ENCODE results near the gene ZNF469. TPM values are rescaled to one million over a fixed set of nuclear protein-coding genes. Genes with fewer than 3 reads are reported as not detected.

Gene ZNF469
- polyA plus RNA-seq, 3 donors = 0.02 to 0.16 (median 0.10) TPM

- WGBS (ENCODE audit: insufficient coverage) = 83% methylated on average over 15 of the region's 22 CpGs
- H3K4me2 ChIP-seq (replicated peaks; ENCODE audit: extremely low read depth, low read length, poor library complexity, severe bottlenecking) = no peak overlapping the region
- no peak for DNase-seq
- H2AFZ ChIP-seq (ENCODE audit: insufficient read depth, low read depth, low read length, poor library complexity, severe bottlenecking) = no peak overlapping the region
- H3K27me3 Mint-ChIP-seq (ENCODE audit: low read depth in 3 of 3) = peaks cover 5 to 7% (median 6%) of the 10 kb centered on the region in 3 donors
- no peaks in the 10 kb centered on the region for H3K27me3 ChIP-seq (ENCODE audit: control insufficient read depth in 2 of 2, insufficient read depth in 2 of 2, low read length in 2 of 2)
- no peak overlapping the region for H3K9ac ChIP-seq (ENCODE audit: insufficient read depth, low read length, poor library complexity, severe bottlenecking)
- intact Hi-C loops (cut with micrococcal nuclease) = no loop called here
- H3K4me3 ChIP-seq (replicated peaks in 1 of 3; ENCODE audit: low read depth in 2 of 3, low read length in 3 of 3) = no peak overlapping the region
- H3K27ac ChIP-seq (ENCODE audit: low read depth in 1 of 2, low read length in 2 of 2) = no peak overlapping the region
- TF ChIP-seq, protein P1, sequence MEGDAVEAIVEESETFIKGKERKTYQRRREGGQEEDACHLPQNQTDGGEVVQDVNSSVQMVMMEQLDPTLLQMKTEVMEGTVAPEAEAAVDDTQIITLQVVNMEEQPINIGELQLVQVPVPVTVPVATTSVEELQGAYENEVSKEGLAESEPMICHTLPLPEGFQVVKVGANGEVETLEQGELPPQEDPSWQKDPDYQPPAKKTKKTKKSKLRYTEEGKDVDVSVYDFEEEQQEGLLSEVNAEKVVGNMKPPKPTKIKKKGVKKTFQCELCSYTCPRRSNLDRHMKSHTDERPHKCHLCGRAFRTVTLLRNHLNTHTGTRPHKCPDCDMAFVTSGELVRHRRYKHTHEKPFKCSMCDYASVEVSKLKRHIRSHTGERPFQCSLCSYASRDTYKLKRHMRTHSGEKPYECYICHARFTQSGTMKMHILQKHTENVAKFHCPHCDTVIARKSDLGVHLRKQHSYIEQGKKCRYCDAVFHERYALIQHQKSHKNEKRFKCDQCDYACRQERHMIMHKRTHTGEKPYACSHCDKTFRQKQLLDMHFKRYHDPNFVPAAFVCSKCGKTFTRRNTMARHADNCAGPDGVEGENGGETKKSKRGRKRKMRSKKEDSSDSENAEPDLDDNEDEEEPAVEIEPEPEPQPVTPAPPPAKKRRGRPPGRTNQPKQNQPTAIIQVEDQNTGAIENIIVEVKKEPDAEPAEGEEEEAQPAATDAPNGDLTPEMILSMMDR (IDR thresholded peaks at IDR 0.05) = no peak
- H3K9me3 ChIP-seq (replicated peaks in 1 of 2; ENCODE audit: control insufficient read depth in 1 of 2, insufficient read depth in 1 of 2, low read length in 2 of 2) = no peaks in the 10 kb centered on the region
- peaks cover 0 to 2% (median 0%) of the 10 kb centered on the region in 7 donors for H3K9me3 Mint-ChIP-seq
- H3K4me1 Mint-ChIP-seq = peaks cover 19% of the 10 kb centered on the region
- no peak overlapping the region for H3K27ac Mint-ChIP-seq
- H3K36me3 Mint-ChIP-seq = peaks cover 0 to under 1% of the 10 kb centered on the region in 2 donors
- H3K79me2 ChIP-seq (ENCODE audit: insufficient read depth, low read length) = no peaks in the 10 kb centered on the region
- H4K20me1 ChIP-seq (ENCODE audit: insufficient read depth, low read length) = no peaks in the 10 kb centered on the region
- no peaks in the 10 kb centered on the region for H3K36me3 ChIP-seq (replicated peaks in 1 of 2; ENCODE audit: control insufficient read depth in 1 of 2, insufficient read depth in 2 of 2, low read length in 2 of 2)
- no peak overlapping the region for H3K4me3 Mint-ChIP-seq
- H3K4me1 ChIP-seq (ENCODE audit: control insufficient read depth in 1 of 2, insufficient read depth in 2 of 2, low read length in 2 of 2) = peaks cover 18 to 22% of the 10 kb centered on the region in 2 donors
These were observed 21.2 kb downstream of the ZNF469 start for GRCh38 chr16:88403794-88404581.

DNA sequence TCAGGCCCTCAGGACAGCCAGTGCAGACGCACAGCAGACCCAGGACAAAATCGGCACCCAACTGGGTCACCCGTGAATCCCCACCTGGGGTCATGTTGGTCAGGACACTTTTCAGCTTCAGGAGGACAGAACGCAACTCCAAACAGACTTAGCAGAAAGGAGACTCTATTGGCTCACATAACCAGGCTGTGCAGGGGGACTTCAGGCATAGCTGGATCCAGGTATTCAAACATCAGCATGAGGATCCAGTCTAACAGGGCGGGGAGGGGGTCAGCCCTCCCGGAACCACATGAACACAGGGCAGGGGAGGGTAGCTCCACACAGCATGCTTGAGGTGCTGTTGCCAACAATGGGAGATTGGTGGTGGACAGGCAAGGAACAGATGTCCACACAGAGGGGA lies 22.0 kb downstream of the ZNF469 start:
- no peaks in the 10 kb centered on the region for H3K36me3 ChIP-seq (replicated peaks in 1 of 2; ENCODE audit: control insufficient read depth in 1 of 2, insufficient read depth in 2 of 2, low read length in 2 of 2)
- WGBS (ENCODE audit: insufficient coverage) = 82% methylated on average over 6 of the region's 6 CpGs
- no peaks in the 10 kb centered on the region for H3K9me3 ChIP-seq (replicated peaks in 1 of 2; ENCODE audit: control insufficient read depth in 1 of 2, insufficient read depth in 1 of 2, low read length in 2 of 2)
- H3K27me3 ChIP-seq (ENCODE audit: control insufficient read depth in 2 of 2, insufficient read depth in 2 of 2, low read length in 2 of 2) = no peaks in the 10 kb centered on the region
- H3K4me1 ChIP-seq (ENCODE audit: control insufficient read depth in 1 of 2, insufficient read depth in 2 of 2, low read length in 2 of 2) = peaks cover 18 to 23% of the 10 kb centered on the region in 2 donors
- H3K4me3 Mint-ChIP-seq = no peak overlapping the region
- no peak overlapping the region for H3K4me3 ChIP-seq (replicated peaks in 1 of 3; ENCODE audit: low read depth in 2 of 3, low read length in 3 of 3)
- H3K9ac ChIP-seq (ENCODE audit: insufficient read depth, low read length, poor library complexity, severe bottlenecking) = no peak overlapping the region
- H3K79me2 ChIP-seq (ENCODE audit: insufficient read depth, low read length) = no peaks in the 10 kb centered on the region
- no peak overlapping the region for H3K4me2 ChIP-seq (replicated peaks; ENCODE audit: extremely low read depth, low read length, poor library complexity, severe bottlenecking)
- H3K27ac ChIP-seq (ENCODE audit: low read depth in 1 of 2, low read length in 2 of 2) = no peak overlapping the region
- H3K36me3 Mint-ChIP-seq = peaks cover 0 to 3% of the 10 kb centered on the region in 2 donors
- peaks cover 22% of the 10 kb centered on the region for H3K4me1 Mint-ChIP-seq
- H3K9me3 Mint-ChIP-seq = peaks cover 0 to 3% (median 0%) of the 10 kb centered on the region in 7 donors
- intact Hi-C loops (cut with micrococcal nuclease) = no loop called here
- H4K20me1 ChIP-seq (ENCODE audit: insufficient read depth, low read length) = no peaks in the 10 kb centered on the region
- TF ChIP-seq, protein P1 (IDR thresholded peaks at IDR 0.05) = no peak
- H3K27ac Mint-ChIP-seq = peak overlapping the region in 2 of 7 donors; percentile 15 to 78
- no peak for DNase-seq
- H3K27me3 Mint-ChIP-seq (ENCODE audit: low read depth in 3 of 3) = peaks cover 3 to 7% (median 6%) of the 10 kb centered on the region in 3 donors
- H2AFZ ChIP-seq (ENCODE audit: insufficient read depth, low read depth, low read length, poor library complexity, severe bottlenecking) = no peak overlapping the region

Measured in CD14-positive monocyte (primary cell).